ENCODE measurements around the gene PTGIR. TPM values are rescaled to one million over a fixed set of nuclear protein-coding genes. Genes with fewer than 3 reads are reported as not detected.

PTGIR gene
- total and polyA plus RNA-seq, 11 donors, result 2.1 to 16.7 (median 4.9) TPM

DNA sequence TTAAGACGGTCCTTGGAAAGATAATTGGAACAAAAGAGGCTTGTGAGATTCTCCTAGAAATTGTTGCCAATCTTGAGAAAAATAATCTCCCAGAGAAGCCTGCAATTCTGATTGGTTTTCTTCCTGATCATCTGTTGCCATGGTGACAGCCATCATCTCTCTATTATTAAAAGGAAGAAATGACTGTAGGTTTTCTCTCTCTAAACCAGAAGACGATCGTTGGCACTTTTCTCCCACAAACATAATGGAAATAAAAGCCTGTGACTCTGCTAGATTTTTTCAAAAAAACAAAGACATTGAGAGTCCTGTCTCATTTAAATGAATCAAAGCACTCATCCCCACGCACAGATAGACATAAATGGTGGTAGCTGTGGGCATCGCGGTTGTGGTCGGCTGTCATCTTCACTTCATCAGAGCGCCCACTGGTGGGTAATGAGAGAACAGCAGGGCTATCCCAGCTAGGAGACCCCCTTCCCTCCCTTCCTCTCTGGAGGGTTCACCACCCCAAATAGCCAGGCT lies 45.5 kb downstream of the PTGIR start:
- Histone ChIP-seq H3K27me3 (no peaks in the 10 kb centered on the region), H3K27ac (no peak overlapping the region), H3K4me3 (no peak overlapping the region), H3K9me3 (peaks cover 0 to 7% (median 0%) of the 10 kb centered on the region in 12 donors), H3K4me1 (no peaks in the 10 kb centered on the region), H3K36me3 (no peaks in the 10 kb centered on the region)
- 27 to 62% (median 48%) methylated on average over 8 of the region's 8 CpGs for WGBS, 4 donors
- ATAC-seq (no peak), DNase-seq (no peak)
- TF ChIP-seq, protein P1, sequence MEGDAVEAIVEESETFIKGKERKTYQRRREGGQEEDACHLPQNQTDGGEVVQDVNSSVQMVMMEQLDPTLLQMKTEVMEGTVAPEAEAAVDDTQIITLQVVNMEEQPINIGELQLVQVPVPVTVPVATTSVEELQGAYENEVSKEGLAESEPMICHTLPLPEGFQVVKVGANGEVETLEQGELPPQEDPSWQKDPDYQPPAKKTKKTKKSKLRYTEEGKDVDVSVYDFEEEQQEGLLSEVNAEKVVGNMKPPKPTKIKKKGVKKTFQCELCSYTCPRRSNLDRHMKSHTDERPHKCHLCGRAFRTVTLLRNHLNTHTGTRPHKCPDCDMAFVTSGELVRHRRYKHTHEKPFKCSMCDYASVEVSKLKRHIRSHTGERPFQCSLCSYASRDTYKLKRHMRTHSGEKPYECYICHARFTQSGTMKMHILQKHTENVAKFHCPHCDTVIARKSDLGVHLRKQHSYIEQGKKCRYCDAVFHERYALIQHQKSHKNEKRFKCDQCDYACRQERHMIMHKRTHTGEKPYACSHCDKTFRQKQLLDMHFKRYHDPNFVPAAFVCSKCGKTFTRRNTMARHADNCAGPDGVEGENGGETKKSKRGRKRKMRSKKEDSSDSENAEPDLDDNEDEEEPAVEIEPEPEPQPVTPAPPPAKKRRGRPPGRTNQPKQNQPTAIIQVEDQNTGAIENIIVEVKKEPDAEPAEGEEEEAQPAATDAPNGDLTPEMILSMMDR (IDR thresholded peaks at IDR 0.05), result peak in 6 of 12 donors; percentile 10 to 28 (median 20)
- TF ChIP-seq POLR2A (IDR thresholded peaks at IDR 0.05), result no peak
- intact Hi-C loops (cut with DNase I), result no loop called here

DNA sequence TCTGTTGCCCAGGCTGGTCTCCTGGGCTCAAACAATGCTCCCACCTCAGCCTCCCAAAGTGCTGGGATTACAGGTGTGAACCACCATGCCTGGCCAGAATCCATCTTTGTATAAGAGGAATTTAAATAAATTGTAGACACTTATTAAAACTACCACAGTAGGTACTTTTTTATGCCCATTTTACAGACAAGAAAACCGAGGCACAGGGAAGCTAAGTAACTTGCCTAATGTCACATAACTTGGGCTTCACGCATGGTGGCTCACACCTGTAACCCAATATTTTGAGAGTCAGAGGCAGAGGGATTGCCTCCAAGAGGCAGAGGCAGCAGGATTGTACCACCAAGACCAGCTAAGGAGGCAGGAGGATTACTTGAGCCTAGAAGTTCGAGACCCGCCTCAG lies 46.4 kb downstream of the PTGIR start:
- no peaks in the 10 kb centered on the region for H3K36me3 ChIP-seq
- H3K27me3 ChIP-seq, result no peaks in the 10 kb centered on the region
- no peak overlapping the region for H3K4me3 ChIP-seq
- H3K9me3 ChIP-seq, result peaks cover 0 to 7% (median 0%) of the 10 kb centered on the region in 12 donors
- H3K27ac ChIP-seq, result no peak overlapping the region
- TF ChIP-seq, protein P1 (IDR thresholded peaks at IDR 0.05), result no peak
- TF ChIP-seq POLR2A (IDR thresholded peaks at IDR 0.05), result no peak
- no peaks in the 10 kb centered on the region for H3K4me1 ChIP-seq
- ATAC-seq (no peak), DNase-seq (no peak)
- WGBS, 4 donors, result 94 to 99% (median 96%) methylated on average over 4 of the region's 4 CpGs
- intact Hi-C loops (cut with DNase I), result no loop called here

DNA sequence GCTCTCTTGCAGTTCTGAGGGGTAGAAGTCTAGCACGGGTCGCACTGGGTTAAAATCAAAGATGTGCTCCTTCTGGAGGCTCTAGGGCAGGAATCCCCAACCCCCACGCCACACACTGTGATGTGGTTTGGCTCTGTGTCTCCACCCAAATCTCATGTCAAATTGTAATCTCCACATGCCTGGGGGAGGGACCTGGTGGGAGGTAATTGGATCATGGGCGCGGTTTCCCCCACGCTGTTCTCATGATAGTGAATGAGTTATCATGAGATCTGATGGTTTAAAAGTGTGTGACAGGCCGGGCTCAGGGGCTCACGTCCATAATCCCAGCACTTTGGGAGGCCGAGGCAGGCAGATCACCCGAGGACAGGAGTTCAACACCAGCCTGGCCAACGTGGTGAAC lies 50.4 kb downstream of the PTGIR start:
- WGBS, 4 donors, result 56 to 67% (median 64%) methylated on average over 11 of the region's 11 CpGs
- Histone ChIP-seq H3K27me3 (no peaks in the 10 kb centered on the region), H3K27ac (no peak overlapping the region), H3K4me3 (no peak overlapping the region), H3K36me3 (no peaks in the 10 kb centered on the region), H3K4me1 (no peaks in the 10 kb centered on the region), H3K9me3 (no peaks in the 10 kb centered on the region)
- intact Hi-C loops (cut with DNase I), result no loop called here
- no peak for TF ChIP-seq POLR2A (IDR thresholded peaks at IDR 0.05)
- TF ChIP-seq, protein P1 (IDR thresholded peaks at IDR 0.05), result no peak
- ATAC-seq, result no peak
- no peak for DNase-seq

DNA sequence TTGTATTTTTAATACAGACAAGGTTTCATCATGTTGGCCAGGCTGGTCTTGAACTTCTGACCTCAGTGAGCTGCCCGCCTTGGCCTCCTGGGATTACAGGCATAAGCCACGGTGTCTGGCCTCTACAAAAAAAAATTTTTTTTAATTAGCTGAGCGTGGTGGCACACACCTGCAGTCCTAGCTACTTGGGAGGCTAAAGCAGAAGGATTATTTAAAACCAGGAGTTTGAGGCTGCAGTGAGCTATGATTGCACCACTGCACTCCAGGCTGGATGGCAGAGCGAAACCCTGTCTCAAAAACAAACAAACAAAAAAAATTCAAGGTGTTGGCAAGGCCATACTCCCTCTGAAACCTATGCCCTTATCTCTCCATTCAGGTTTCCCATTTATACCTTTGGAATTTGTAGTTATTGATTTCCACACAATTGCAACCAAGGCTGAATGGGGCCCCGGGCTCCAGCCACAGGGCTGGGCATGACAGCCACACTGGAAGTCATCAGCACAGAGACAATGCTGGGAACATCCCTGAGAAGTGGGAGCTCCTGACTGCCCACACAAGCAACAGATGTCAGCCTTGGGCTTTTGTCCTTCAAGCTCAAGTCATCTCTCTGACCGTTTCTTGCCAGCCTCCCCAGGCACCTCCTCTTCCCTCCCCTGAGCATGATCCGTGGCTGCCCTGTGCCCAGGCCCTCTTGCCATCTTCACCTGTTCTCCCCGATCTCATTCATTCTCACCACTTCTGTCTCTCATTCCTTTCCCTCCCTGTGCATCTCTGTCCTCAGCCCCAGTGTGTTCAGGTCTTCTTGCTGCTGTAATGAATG lies 51.0 kb downstream of the PTGIR start:
- Histone ChIP-seq H3K36me3 (no peaks in the 10 kb centered on the region), H3K4me1 (no peaks in the 10 kb centered on the region), H3K4me3 (no peak overlapping the region), H3K9me3 (no peaks in the 10 kb centered on the region), H3K27me3 (no peaks in the 10 kb centered on the region), H3K27ac (no peak overlapping the region)
- 84 to 91% (median 85%) methylated on average over 8 of the region's 8 CpGs for WGBS, 4 donors
- intact Hi-C loops (cut with DNase I), result no loop called here
- DNase-seq (no peak), ATAC-seq (no peak)
- TF ChIP-seq, protein P1 (IDR thresholded peaks at IDR 0.05), result no peak
- TF ChIP-seq POLR2A (IDR thresholded peaks at IDR 0.05), result no peak

All from heart left ventricle (tissue), 16 donors.